HG03521 (cell line): ENCODE measurements around the gene OSGEP.

ENCODE experiments used
- ATAC-seq: cut with Tn5 transposase; IDR thresholded peaks from one replicate; pipeline ENCODE4 v1.9.1; 2021; ENCODE audit warnings: mild to moderate bottlenecking, moderate library complexity; ENCODE audit not compliant: unreplicated experiment

The OSGEP gene

DNA sequence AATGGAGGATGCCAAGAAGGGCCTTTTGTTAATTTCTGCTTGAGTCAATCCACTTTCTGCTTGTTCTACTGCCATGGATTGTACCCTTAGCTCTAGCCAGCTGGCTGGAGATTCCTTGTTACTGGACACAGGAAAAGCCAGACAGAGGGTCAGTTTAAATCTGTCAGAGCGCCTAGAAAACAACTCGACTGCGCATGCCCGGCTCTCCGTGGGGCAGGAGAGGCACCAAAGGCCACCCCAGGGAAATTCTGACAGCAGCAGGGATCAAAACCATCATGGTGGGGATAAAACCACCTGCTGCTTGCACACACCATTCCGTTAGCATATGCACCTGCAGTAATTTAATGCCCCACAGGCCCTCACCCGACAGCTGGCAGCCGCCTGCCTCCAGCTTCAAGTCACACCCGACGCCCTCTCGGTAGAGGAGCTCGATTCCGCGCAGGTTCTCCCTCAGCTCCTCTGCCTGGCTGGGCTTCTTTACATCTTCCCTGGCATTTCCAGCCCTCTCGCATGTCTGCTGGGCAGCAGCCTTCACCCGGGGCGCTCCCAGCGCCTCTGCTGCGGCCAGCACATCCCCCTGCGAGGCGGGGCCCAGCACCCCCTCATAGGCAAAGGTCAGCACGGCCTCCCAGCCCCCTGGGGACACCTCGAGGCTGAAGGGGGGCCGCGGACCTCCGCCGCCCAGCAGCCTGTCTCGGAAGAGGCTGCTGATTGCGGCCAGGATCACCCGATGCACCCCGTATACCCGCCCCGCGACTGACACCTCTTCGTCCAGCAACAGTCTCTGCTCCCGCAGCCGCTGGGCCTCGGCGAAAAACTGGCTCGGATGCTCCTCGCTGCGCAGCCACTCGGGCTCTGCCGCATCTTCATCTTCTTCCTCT is 19.7 kb downstream of the OSGEP start:
- ATAC-seq: no peak

DNA sequence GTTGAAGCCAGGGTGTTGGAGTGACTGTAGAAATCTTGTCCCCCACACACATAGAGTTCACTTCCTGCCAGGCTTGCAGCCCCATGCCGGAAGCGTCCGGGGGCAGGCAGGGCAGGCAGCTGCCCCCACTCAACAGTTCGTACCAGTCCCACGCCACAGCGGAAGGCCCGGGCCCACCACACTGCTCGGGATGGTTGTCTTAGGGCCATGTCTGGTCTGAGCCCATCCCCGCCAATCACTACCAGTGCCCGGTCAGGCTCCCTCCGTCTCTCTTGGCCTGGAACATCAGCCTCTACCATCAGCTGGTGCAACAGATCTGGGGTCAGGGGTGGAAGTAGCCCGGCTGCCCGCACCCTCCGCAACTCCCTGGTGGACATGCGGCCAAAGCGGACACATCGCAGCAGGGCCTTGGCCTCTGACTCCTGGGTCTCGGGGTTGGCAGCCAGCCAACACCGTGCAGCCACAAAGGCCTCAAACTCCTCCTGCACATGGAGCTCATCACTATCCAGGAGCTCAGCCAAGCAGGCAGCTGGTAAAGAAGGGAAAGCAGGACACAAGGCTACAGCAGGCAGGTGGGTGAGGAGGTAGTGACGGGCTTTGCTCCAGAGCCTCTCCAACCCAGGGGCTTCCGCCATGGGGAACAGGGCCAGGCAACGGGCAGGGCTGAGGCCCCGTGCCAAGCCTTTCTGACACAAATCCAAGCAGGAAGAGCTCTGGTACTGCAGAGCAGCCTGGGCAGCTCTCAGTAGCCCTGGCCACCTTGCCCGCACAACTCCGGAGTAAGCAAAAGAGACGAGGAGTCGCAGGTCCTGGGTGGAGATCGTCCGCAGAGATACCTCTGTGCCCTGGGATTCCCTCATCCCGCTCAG is 24.6 kb downstream of the OSGEP start:
- ATAC-seq: no peak

- ATAC-seq: no peak
Observed at GRCh38 chr14:20428802-20429201, 25.8 kb downstream of the OSGEP start.

- ATAC-seq: peak; percentile 16
Observed at GRCh38 chr14:20428010-20428365, 26.6 kb downstream of the OSGEP start.

- ATAC-seq: peak; percentile 55
Observed at GRCh38 chr14:20427231-20428009, 27.2 kb downstream of the OSGEP start.

DNA sequence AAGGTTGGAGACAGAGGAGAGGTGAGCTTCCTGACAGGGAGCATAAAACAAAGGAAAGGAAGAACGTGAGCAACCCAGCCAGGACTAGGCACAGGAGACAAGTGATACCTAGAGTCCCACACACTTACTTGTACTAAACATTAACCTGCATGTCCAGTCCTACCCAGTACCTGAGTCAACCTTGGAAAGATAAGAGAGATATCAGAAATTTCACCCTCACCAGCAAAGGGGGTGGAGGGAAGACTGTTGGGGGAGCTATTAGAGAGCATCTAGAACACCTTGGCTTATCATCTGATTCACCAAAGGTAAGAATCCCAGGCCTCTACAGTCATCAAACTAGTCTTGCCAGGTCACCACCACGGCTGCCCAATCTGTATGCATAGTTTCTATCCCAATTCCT is 29.8 kb downstream of the OSGEP start:
- no peak for ATAC-seq

DNA sequence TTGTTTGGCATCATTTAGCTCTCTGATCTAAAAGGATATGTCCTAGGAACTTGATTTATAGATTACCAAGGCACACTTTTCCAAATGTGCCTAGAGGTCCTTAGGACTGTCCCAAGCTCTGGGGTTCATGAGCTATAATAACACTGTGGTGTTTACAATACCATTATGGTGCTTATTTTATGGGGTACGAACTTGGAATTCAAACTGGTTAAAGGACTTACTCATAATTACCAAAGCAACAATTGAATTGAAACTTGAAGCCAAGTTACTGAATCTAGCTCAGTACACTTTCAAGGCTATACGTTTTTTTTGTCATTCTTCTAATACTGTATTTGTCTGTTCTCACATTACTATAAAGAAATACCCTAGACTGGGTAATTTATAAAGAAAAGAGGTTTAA is 31.7 kb downstream of the OSGEP start:
- no peak for ATAC-seq

- no peak for ATAC-seq
Observed at GRCh38 chr14:20421267-20421666, 33.3 kb downstream of the OSGEP start.

DNA sequence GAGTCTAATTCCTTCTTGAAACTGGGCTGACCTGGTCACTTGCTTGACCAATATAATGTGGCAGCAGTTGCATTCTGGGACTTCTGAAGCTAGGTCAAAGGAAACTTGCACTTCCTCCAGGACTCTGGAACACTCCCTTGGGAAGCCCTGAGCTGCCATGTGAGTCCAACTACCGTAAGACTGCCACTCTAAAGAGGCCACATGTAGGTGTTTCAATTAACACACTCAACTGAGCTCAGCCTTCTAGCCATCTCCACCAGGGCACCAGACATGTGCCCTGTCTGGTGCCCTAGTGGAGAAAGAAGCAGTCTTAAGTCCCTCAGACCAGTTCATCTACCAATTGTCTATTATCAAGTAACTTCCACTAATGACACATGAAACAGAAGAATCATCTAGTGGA is 35.2 kb downstream of the OSGEP start:
- ATAC-seq: no peak

DNA sequence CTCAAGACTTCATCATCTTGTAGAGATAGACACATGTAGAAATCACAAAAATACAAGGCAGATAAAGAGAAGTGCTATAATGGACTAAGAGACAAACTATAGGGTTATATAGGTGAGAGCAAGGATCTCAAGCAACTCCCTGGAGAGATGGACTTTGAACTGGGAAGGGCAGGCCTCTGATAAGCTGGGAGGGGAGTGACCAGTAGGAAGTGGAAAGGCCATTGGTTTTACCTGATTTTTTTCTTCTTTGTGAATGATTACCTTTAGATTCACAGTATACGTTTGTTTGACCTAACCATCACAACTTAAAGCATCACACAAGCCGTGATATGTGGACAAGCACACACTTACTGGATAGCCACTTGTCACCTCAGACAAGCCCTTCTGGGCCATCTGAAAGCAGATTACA is 36.1 kb downstream of the OSGEP start:
- no peak for ATAC-seq

- ATAC-seq: no peak
Observed at GRCh38 chr14:20417250-20418186, 37.1 kb downstream of the OSGEP start.

- no peak for ATAC-seq
Observed at GRCh38 chr14:20416223-20416622, 38.4 kb downstream of the OSGEP start.

DNA sequence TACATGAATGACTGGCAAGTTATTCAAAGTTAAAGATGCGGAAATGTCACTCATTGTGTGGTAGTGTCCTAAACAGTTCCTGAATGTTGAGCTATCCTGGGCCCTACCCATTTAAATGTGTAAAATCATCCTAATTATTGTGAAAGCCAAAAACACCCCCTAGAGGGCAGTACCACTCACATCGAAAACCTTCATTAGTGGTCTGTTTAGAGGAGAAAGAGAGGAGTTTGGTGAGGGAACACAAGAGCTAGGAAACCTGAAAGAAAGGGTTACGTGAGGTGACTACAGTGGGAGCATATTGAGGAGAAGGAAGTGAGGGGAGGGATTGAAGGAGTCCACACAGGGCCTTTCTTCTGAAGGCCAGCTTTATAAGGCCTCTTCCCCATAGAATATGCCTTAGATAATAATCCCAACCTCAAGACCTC is 38.8 kb downstream of the OSGEP start:
- peak; percentile 29 for ATAC-seq

DNA sequence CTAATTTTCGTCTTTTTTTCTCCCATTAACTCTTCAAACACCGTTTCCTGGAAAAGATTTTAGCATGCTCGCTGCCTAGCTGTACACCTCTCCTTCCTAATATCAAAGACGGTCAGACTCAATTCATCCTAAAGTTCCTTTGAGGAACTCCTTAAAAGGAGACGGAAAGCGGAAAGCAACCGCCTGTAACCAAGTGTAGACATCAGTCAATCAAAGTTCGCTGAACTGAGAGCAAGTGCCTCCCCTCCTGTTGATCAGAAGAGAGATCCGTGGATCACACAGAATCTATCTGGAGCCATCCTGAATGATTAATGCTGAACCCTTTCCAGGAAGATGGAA is 40.9 kb downstream of the OSGEP start:
- ATAC-seq: no peak

DNA sequence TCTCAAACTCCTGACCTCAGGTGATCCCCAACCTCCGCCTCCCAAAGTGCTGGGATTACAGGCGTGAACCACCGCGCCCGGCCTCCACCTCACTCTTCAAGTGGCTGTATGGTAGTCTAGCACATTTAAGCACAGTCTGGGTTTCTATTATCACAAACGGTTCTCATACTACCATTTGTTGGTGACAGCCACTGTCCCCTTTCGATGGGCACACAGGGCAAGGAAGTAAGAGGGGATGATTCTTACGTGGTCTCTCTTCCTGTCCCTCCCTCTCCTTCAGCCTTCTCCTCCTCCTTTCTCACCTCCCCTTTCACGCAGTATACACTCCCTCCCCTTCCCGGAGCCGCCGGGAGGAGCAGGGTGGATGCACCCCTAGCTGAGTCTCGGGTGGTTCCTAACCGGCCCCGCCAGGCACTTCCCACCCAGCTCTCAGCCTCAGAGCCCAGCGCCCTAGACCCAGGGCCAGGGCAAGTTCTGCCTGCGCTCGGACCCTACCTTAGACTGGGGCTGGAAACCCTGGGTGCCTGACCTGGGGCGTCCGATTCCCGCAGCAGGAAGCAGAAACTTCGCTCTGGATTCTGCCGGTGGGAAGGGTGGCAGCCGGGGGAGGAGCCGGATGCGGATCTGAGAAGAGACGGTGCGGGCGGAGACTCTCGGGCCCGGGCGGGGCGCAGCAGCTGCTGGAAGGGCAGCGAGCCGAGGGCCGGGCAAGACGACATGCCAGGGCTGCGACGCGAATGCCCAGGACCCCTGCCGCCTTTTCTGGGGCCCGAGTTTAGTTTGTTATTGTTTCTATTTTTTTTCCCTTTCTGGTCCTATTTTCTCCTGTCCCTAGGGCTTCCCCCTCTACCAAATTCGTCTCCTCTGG is 41.5 kb downstream of the OSGEP start, which contains the start of gene TEP1:
TSS of gene TEP1 (minus strand) at position 626 of the 868 bp plus-strand sequence. CDS start 5,062 bp downstream, outside the sequence.
- ATAC-seq: peak; percentile 55

- ATAC-seq: peak; percentile 71
Observed at GRCh38 chr14:20412411-20412810, 42.2 kb downstream of the OSGEP start.

DNA sequence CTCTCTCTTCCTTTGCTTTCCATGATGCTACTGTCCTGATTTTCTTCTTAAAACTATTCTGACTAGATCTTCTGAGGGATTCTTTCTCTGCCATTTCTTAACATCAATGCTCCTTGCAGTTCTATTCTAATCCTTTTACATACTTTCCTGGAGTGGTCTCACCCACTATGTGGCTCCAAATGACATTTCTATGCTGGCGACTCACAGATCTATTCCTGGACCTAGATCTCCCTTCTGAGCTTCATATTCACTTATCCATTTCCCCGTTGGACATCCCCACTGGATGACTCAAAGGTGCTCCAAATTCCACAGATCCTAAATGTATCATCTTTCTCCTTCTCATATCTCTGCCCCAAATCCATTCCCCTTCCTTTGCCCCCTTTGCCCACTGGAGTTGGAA is 45.4 kb downstream of the OSGEP start:
- ATAC-seq: no peak

GRCh38 chr14:20403521-20403920 is 51.1 kb downstream of the OSGEP start:
- ATAC-seq: no peak

DNA sequence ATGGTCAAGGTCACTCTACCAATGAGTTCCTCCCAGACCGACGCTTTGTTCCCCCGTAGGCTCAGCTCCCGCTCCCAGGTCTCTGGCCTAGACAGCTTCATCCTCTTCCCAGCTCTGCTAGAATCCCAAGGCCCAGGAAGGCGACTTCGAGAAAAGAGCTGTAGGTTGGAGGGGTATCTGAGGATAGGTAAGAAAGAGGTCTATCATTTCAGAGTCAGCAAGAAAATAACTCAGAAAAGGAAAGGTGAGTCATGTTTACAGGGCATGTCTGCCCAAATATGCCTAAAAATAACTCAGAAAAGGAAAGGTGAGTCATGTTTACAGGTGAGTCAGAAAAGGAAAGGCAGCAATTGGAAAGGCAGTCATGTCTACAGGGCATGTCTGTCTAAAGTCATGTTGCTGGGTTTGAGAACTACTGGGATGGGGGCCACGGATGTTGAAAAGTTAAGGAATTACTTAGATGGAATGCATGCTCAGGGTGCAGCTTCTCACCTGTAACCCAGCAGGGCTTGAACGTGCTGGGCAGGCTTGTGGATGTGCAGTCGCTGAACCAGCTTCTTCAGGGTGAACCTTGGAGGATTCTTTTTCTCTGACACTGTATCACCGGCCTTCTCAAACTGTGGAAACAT is 53.5 kb downstream of the OSGEP start:
- no peak for ATAC-seq
